GM12874 (cell line): ENCODE data around the gene PGS1.

Experiments used
- CTCF ChIP-seq: IDR thresholded peaks from 2 replicates; pipeline ENCODE4 v1.5.1; 2011; ENCODE audit warnings: low read depth, mild to moderate bottlenecking, control low read depth, low read length, moderate library complexity; ENCODE audit not compliant: insufficient read depth

The PGS1 gene

GRCh38 chr17:78458736-78459335 lies 80.4 kb downstream of the PGS1 start:
- no peak for TF ChIP-seq CTCF

DNA sequence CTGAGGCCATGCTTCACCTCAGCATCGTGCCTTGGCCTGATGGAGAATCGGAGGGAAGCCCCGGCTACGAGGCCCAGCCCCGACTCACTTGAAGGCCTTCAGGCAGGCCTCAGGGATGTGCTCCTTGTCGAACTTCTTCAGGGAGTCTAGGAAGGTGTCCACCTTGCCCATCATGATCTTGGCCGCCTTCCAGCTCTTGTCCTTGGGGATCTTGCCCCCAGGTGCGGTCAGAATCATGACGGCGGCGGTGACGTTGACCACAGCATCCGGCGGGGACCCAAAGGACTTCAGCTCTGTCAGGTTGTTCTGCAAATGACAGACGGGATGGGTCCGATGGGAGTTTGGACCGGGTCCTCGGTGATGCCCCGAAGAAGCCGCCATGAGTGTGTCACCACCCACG lies 81.2 kb downstream of the PGS1 start:
- TF ChIP-seq CTCF, result no peak

DNA sequence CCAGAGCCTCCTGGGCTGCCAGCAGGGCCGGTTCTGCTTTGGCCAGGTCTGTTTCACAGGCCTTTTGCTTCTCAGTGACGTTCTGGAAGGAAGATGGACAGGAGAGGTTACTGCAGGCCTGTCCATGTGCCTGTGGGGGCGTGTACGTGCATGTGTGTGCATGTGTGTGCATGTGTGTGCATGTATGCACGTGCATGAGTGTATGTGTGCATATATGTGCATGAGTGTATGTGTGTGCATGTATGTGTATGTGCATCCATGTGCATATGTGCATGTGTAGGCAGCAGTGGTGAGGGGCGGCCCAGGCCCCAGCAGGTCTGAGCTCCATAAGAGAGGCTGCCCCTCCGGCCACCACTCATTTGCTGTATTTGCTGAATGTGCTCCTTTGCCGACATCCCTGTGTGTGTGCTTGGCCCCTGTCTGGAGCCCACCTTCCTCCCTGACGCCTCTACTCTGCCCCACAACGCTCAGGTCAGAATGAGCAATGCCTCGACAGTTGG lies 81.8 kb downstream of the PGS1 start:
- TF ChIP-seq CTCF, result no peak

DNA sequence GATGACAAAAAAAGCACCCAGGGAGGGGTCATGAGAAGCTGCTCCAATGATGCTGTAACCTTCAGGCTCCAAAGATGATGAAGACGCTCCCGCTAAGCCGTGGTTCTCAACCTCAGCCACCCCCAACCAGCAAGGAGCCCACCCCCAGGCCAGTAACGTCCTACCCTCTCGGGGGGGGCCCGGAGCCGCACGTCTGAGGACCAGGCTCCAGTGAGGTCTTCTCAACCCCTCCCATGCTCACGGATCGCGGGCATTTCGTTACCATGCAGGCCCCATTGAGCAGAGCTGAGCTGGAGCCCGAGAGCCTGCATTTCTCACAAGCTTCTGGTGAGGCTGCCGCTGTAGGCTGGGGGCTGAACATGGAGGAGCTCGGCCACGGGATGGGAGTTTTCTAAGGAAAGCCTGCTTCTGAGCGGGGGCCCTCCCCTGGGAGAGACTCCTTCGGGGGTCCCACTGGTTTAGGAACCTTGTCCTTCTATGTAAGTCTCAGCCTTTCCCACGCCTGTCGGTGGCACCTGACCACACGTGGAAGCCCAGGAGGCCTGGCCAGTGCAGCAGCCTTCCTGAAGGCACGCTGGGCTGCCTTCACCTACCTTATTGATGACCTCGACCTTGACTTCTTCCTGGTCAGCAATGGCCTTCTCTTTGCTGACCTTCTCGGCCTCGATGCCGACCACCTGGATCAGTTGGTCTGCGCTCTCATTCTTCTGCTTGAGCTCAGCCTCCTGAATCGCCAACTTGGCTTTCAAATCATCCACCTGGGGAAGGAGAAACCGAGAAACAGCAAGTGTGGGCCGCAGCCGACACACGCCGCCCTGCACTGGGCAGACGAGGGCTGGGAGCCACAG lies 82.7 kb downstream of the PGS1 start:
- TF ChIP-seq CTCF, result no peak

DNA sequence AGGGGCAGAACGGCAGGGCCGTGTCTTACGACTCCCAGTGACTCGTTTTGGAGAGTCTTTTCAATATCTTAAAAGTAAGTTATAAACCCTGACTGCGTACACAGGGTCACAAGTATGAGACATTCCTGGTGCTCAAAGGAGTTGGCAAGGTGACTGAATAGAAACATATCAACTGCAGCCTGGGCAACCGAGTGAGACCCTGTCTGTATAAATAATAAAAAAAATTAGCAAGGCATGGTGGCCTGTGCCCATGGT lies 83.3 kb downstream of the PGS1 start:
- TF ChIP-seq CTCF, result no peak

DNA sequence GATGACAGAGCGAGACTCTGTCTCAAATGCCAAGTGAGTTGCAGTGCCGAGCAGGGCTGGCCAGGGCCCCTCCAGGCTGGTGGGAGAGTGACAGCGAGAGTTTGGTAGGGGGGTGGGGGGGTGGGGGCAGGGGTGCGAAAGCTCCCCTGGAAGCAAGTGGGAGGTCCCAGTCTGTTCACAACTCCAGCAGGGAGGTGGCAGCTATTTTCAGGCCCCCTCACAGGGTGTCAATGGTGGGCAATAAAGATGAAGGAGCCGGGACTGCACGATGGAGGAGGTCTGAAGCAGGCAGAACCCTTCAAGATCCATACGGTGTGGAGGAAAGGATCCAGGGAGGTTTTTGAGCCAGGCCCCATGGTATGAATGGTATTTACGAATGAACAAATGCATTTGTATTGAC lies 83.7 kb downstream of the PGS1 start:
- no peak for TF ChIP-seq CTCF

- TF ChIP-seq CTCF, result no peak
These were observed 88.6 kb downstream of the PGS1 start for GRCh38 chr17:78466786-78467715.
